PFSK-1 (cell line): ENCODE results near the gene EFCC1.

Experiments used
- FOXP2 ChIP-seq: optimal IDR thresholded peaks from 2 replicates; pipeline ENCODE3; 2011; ENCODE audit warnings: borderline replicate concordance, control low read depth, inconsistent platforms; ENCODE audit not compliant: insufficient read depth; ENCODE audit errors: extremely low read length, extremely low read depth
- POLR2AphosphoS5 ChIP-seq: IDR thresholded peaks from 2 replicates; pipeline ENCODE4 v1.6.1; 2012; ENCODE audit warnings: low read depth, mild to moderate bottlenecking, control low read depth, low read length, moderate library complexity
- REST ChIP-seq, 2 experiments: IDR thresholded peaks; 2 replicates each; pipeline versions ENCODE4 v1.6.1 to v1.8.0; 2011 to 2012; ENCODE audit warnings: low read depth in 2 of 2, low read length in 2 of 2, control low read depth in 1 of 2, inconsistent platforms in 1 of 2, mild to moderate bottlenecking in 1 of 2, moderate library complexity in 1 of 2; ENCODE audit not compliant: insufficient read depth in 1 of 2
- SIN3A ChIP-seq: IDR thresholded peaks from 2 replicates; pipeline ENCODE4 v1.6.1; 2012; ENCODE audit warnings: mild to moderate bottlenecking, low read length, moderate library complexity, borderline replicate concordance; ENCODE audit not compliant: insufficient read depth
- TAF1 ChIP-seq: IDR thresholded peaks from 2 replicates; pipeline ENCODE4 v1.6.1; 2012; ENCODE audit warnings: low read length, control low read depth, borderline replicate concordance; ENCODE audit not compliant: insufficient read depth

EFCC1 gene

GRCh38 chr3:129031476-129032215 is 30.5 kb downstream of the EFCC1 start:
- TF ChIP-seq REST (IDR thresholded peaks at IDR 0.05; ENCODE audit: insufficient read depth in 1 of 2, low read depth in 2 of 2, low read length in 2 of 2) (no peak), SIN3A (no peak), FOXP2 (no peak), TAF1 (no peak), POLR2AphosphoS5 (no peak)

- TF ChIP-seq REST (IDR thresholded peaks at IDR 0.05; ENCODE audit: insufficient read depth in 1 of 2, low read depth in 2 of 2, low read length in 2 of 2), result no peak
- TF ChIP-seq FOXP2, result no peak
- no peak for TF ChIP-seq TAF1
- TF ChIP-seq SIN3A, result no peak
- no peak for TF ChIP-seq POLR2AphosphoS5
Measured at GRCh38 chr3:129032716-129033115, 31.6 kb downstream of the EFCC1 start.

GRCh38 chr3:129033151-129033550 is 32.0 kb downstream of the EFCC1 start:
- TF ChIP-seq REST (IDR thresholded peaks at IDR 0.05; ENCODE audit: insufficient read depth in 1 of 2, low read depth in 2 of 2, low read length in 2 of 2), result no peak
- no peak for TF ChIP-seq FOXP2
- no peak for TF ChIP-seq SIN3A
- no peak for TF ChIP-seq POLR2AphosphoS5
- no peak for TF ChIP-seq TAF1

- TF ChIP-seq REST (IDR thresholded peaks at IDR 0.05; ENCODE audit: insufficient read depth in 1 of 2, low read depth in 2 of 2, low read length in 2 of 2) (no peak), FOXP2 (no peak), POLR2AphosphoS5 (no peak), SIN3A (no peak), TAF1 (no peak)
Measured at GRCh38 chr3:129033633-129034321, 32.7 kb downstream of the EFCC1 start.
